GM18870 (cell line): ENCODE measurements around the gene ZNF512B.

ENCODE experiments used
- ATAC-seq: cut with Tn5 transposase; IDR thresholded peaks from one replicate; pipeline ENCODE4 v1.9.1; 2021; ENCODE audit warnings: moderate library complexity; ENCODE audit not compliant: unreplicated experiment

The ZNF512B gene

GRCh38 chr20:63951398-63952209 lies 18.1 kb downstream of the ZNF512B start:
- no peak for ATAC-seq

GRCh38 chr20:63950701-63951397 lies 18.9 kb downstream of the ZNF512B start:
- no peak for ATAC-seq

GRCh38 chr20:63947638-63948456 lies 21.9 kb downstream of the ZNF512B start:
- no peak for ATAC-seq

- no peak for ATAC-seq
Measured at GRCh38 chr20:63946986-63947637, 22.6 kb downstream of the ZNF512B start.

- ATAC-seq: no peak
Measured at GRCh38 chr20:63945921-63946920, 23.5 kb downstream of the ZNF512B start.

GRCh38 chr20:63945031-63945658 lies 24.6 kb downstream of the ZNF512B start:
- no peak for ATAC-seq

- no peak for ATAC-seq
Measured at GRCh38 chr20:63944078-63944941, 25.4 kb downstream of the ZNF512B start.

GRCh38 chr20:63943808-63944077 lies 26.0 kb downstream of the ZNF512B start:
- no peak for ATAC-seq

GRCh38 chr20:63942969-63943807 lies 26.5 kb downstream of the ZNF512B start:
- ATAC-seq: no peak

- ATAC-seq: no peak
Measured at GRCh38 chr20:63942250-63942951, 27.3 kb downstream of the ZNF512B start.

GRCh38 chr20:63941282-63942081 lies 28.2 kb downstream of the ZNF512B start:
- ATAC-seq: no peak

- no peak for ATAC-seq
Measured at GRCh38 chr20:63940472-63941266, 29.1 kb downstream of the ZNF512B start.

- no peak for ATAC-seq
Measured at GRCh38 chr20:63940071-63940471, 29.7 kb downstream of the ZNF512B start.

GRCh38 chr20:63939061-63939935 lies 30.4 kb downstream of the ZNF512B start:
- no peak for ATAC-seq
